NCI-H748 treated with DMSO at 0.1 percent for 48 hours (cell line): ENCODE results near the gene TBC1D4.

ENCODE experiments used
- DNase-seq: peaks from one replicate; lab custom pipeline; 2025; lab: John Stamatoyannopoulos, UW

TBC1D4 gene

GRCh38 chr13:75485286-75486062 is 3.5 kb upstream of the TBC1D4 start:
- no peak for DNase-seq

GRCh38 chr13:75482820-75483079 is 781 bp upstream of the TBC1D4 start:
- DNase-seq, result no peak

DNA sequence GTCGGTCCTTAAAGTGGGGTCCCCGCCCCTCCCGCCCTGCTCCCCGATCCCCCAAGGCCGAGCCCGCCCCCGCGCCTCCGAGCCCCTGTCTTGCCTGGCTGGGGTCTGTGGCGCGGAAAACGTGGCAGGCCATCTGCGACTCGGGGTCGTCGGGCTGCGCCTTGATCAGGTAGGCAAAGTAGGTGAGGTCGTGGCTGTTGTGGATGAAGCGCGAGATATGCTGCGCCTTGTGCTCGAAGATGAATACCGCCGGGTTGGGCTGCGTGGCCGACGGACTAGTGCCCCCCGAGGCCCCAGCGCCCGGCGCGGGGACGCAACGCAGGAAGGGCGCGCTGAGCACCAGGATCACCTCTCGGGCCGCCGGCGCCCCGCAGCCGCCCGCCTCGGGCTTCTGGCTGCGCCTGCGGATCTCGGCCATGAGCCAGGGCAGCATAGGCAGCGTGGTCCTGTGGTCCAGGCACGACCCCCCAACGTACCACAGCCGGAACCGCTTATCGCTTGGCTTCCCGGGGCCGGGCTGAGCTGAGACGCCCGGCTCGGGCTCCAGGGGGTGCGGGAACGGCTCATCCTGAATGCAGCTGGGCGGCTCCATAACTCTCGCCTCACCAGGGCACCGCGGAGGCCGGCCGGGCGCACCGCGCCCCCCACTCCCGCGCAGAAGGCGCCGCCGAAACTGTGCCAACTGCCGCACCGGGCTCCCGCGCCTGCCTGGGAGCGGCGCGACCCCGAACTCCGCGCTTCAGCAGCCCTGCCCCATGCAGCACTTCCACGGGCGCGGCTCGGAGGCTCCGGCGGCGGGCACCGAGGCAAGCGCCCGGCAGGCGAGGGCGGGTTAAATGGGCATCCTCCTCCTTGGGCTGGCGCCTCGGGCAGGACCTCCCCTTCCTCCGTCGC is 546 bp downstream of the TBC1D4 start:
- DNase-seq, result peak; percentile 48

GRCh38 chr13:75480671-75481175 is 1.2 kb downstream of the TBC1D4 start:
- DNase-seq, result peak; percentile 68

DNA sequence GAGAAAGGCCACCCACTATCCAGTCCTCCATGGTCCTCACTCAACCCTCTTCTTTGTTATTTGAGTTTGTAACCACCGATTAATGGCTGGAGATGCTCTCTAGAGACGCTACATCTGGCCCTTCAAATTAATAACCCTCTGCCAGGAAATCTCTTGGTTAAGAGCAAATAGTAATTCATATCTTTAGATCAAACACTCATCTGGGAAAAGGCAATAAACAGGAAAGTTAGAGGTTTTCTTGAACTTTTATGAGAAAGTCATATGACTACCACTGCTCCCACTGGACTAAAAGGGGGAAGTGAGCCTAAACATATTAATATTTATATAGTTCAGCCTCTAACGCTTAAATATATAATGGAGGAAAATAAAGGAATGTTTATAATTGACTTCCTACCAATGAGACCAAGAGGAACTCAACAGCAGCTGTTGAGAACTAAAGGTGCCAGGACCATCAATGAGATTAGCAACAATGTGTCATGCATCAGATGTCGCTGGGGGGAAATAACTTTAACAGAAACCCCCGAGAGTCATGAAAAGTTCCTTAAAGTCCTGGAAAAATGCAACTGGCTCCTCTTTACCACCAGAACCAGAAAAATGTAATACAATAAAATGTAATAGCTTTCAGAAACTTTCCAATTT is 2.7 kb downstream of the TBC1D4 start:
- no peak for DNase-seq

- no peak for DNase-seq
These were observed 3.3 kb downstream of the TBC1D4 start for GRCh38 chr13:75478659-75479058.

DNA sequence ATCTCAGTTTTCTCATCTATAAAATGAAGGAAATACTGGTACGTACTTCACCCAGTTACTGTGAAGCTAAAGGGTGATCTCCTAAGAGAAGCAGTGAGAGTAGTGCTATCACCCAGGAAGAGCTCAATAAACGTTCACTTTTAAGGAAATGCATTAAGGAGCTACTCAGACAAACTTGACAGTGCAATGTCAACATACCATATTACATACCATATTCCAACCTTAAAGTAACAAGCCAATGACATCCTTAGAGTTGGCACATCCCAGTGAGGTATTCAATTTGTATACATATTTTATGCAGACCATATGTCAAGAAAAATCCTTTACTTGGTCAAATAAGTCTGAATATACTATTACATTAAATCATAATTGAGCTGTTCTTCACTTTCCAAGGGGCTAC is 7.0 kb downstream of the TBC1D4 start:
- DNase-seq, result no peak

DNA sequence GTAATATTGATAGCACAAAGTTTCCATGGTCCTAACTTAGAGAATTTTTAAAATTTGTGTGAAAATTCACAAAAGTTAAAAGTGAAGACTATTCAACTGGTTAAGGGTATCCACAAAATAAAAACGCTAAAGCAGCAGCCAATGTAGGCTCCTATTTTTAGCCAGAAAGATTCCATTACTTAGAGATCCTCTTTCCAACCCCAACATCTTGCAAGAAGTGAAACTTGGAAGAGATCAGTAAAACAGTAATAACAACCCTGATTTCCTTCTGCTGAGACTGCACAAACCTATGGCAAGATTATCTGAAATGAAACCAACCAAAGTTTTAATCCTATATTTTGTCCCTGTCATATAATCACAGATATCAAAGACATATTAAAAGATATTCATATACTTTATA is 8.5 kb downstream of the TBC1D4 start:
- no peak for DNase-seq

GRCh38 chr13:75470676-75471075 is 11.3 kb downstream of the TBC1D4 start:
- no peak for DNase-seq

GRCh38 chr13:75469047-75469446 is 12.9 kb downstream of the TBC1D4 start:
- no peak for DNase-seq

DNA sequence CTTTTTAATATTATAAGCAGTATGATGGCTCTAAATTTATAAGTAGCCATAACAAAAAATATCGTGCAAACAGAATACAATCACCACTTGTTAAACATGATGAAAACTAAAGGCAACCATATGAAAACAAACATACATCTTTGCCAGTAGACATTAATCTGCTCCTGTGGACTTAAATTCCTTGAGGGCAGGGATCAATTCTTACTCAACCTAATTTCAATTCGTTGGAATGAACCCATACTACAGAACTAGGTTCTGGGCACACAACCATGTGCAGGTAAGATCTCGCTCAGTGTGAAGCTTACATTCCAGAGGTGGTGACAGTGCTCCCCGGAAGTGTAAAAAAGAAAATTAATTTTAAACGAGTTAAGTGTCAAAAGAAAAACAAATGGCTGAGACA is 13.4 kb downstream of the TBC1D4 start:
- DNase-seq, result no peak

DNA sequence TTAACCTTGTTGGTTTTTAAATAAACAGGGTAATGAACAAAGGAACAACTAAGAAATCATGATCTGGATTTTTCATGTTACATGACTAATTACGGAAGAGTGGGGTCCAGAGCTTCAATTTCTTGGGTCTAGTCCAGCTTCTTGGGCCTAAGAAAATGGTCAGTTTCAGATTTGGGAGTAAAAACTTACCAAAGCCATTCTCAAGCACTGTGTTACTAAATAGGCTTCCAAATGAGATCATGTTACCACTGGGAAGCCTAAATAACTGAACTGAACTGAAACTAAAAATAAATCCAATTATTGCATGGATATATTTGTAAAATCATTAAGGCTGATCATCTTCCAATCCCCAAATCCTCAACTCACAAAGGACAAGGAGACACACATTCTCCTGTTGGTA is 13.9 kb downstream of the TBC1D4 start:
- DNase-seq, result no peak

- no peak for DNase-seq
These were observed 14.8 kb downstream of the TBC1D4 start for GRCh38 chr13:75467040-75467728.

DNA sequence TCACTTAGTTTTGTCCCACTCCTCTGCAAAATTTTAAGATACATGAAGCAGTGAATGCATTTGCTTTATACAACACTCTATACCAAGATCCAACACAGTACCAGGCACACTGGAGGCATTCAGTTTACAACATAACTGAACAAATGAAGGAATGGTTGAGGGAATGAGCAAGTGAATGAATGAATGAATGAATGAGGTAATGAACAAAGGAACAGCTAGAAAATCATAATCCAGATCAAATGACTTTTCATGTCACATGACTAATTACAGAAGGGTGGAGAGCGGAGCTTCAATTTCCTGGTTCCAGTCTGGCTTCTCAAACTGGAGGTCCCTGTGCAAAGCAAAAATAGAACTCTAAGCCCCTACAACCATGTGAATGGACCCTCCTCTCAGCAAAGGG is 16.7 kb downstream of the TBC1D4 start:
- no peak for DNase-seq

GRCh38 chr13:75461314-75461713 is 20.7 kb downstream of the TBC1D4 start:
- no peak for DNase-seq

DNA sequence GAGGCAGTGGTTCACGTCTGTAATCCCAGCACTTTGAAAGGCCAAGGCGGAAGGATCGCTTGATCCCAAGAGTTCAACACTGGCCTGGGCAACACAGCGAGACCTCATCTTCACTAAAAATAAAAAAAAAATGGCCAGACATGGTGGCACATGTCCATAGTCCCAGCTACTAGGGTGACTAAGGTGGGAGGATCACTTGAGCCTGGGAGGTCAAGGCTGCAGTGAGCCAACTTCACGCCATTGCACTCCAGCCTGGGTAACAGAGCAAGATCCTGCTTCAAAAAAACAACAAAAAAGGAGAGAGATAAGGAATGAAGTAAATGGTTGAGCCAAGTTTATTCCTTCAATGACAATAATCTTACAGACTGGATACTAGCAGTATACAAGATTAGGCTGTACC is 21.3 kb downstream of the TBC1D4 start:
- no peak for DNase-seq

- no peak for DNase-seq
These were observed 23.1 kb downstream of the TBC1D4 start for GRCh38 chr13:75458696-75459422.

- no peak for DNase-seq
These were observed 26.0 kb downstream of the TBC1D4 start for GRCh38 chr13:75455962-75456361.

GRCh38 chr13:75454497-75454896 is 27.5 kb downstream of the TBC1D4 start:
- DNase-seq, result no peak

DNA sequence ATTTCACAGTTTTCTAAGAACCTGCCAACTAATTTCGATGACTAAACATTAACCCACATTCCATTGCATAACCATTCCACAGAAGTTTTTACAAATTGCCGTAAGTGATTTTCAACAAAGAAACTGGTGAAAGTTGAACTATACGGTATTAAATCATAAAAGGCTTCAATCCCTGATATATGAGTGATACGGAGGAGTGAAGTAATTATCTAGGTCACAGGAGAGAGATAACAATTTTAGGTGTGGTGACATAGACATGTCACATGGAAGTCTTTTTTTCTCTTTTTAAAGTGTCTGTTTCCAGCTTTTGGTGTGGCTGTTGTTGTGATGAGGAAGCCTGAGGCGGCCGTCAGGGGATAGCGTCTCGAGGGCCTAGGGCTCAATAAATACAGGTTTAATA is 29.4 kb downstream of the TBC1D4 start:
- DNase-seq, result no peak

- no peak for DNase-seq
These were observed 34.5 kb downstream of the TBC1D4 start for GRCh38 chr13:75447493-75447892.

GRCh38 chr13:75446874-75447273 is 35.1 kb downstream of the TBC1D4 start:
- DNase-seq, result no peak
